ENCODE results near the gene AMER2.

Gene AMER2

DNA sequence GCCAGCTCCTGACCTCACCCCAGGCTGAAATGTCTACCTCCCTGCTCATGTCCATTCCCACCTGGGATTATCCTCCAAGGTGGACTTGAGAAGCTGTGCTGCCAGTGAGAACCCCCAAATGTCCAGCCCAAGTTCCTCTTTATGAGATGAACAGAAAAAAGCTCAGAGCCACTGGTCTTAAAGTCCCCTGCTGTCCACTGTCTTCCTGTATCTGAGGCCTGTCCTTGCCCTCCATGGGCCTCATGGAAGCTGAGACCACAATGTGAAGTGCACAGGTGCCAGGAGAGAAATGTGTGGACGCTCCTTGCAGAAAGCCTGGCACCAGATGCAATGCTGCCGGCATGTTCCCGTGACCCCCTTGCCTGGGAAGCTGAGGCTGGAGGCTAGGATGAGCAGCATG is 3.3 kb upstream of the AMER2 start:
- Histone ChIP-seq H3K36me3 (replicated peaks; ENCODE audit: low read depth, low read length) (peaks cover 39% of the 10 kb centered on the region), H3K4me2 (ENCODE audit: low read length) (no peak overlapping the region), H3K79me2 (ENCODE audit: low read length) (no peaks in the 10 kb centered on the region), H3K27me3 (ENCODE audit: low read depth, low read length) (no peaks in the 10 kb centered on the region), H3K9me3 (ENCODE audit: insufficient read depth, low read length) (peaks cover 24% of the 10 kb centered on the region), H4K20me1 (ENCODE audit: insufficient read depth, low read length) (no peaks in the 10 kb centered on the region), H3K4me1 (ENCODE audit: low read length) (peaks cover 28% of the 10 kb centered on the region), H2AFZ (ENCODE audit: low read depth, low read length) (no peak overlapping the region), H3K27ac (ENCODE audit: low read length) (no peak overlapping the region), H3K9ac (ENCODE audit: low read length) (no peak overlapping the region), H3K4me3 (ENCODE audit: low read length) (no peak overlapping the region)
- TF ChIP-seq CTCF (IDR thresholded peaks at IDR 0.05; ENCODE audit: low read depth, low read length) (no peak), EZH2phosphoT487 (IDR thresholded peaks at IDR 0.05; ENCODE audit: low read depth) (no peak)

DNA sequence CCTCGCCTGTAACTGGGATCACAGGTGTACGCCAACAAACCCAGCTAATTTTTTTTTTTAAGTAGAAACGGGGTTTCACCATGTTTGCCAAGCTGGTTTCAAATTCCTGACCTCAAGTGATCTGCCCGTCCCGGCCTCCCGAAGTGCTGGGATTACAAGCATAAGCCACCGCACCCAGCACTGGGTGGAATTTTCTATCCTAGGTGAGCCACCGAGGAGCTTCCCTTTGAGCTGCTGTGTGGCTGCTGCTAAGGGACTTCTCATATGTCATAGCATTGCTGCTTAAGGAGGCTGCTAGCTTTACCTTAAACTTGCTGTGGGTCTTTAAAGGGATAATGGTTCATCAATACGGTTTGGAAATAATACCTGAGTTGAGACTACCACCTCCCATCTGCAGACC is 2.9 kb upstream of the AMER2 start:
- H2AFZ ChIP-seq (ENCODE audit: low read depth, low read length): no peak overlapping the region
- peaks cover 24% of the 10 kb centered on the region for H3K4me1 ChIP-seq (ENCODE audit: low read length)
- H3K27ac ChIP-seq (ENCODE audit: low read length): no peak overlapping the region
- no peaks in the 10 kb centered on the region for H3K79me2 ChIP-seq (ENCODE audit: low read length)
- H4K20me1 ChIP-seq (ENCODE audit: insufficient read depth, low read length): no peaks in the 10 kb centered on the region
- peaks cover 24% of the 10 kb centered on the region for H3K9me3 ChIP-seq (ENCODE audit: insufficient read depth, low read length)
- H3K9ac ChIP-seq (ENCODE audit: low read length): no peak overlapping the region
- peaks cover 39% of the 10 kb centered on the region for H3K36me3 ChIP-seq (replicated peaks; ENCODE audit: low read depth, low read length)
- no peak overlapping the region for H3K4me2 ChIP-seq (ENCODE audit: low read length)
- H3K27me3 ChIP-seq (ENCODE audit: low read depth, low read length): no peaks in the 10 kb centered on the region
- H3K4me3 ChIP-seq (ENCODE audit: low read length): no peak overlapping the region
- TF ChIP-seq EZH2phosphoT487 (IDR thresholded peaks at IDR 0.05; ENCODE audit: low read depth) (no peak), CTCF (IDR thresholded peaks at IDR 0.05; ENCODE audit: low read depth, low read length) (no peak)

GRCh38 chr13:25174304-25174703 is 2.2 kb upstream of the AMER2 start:
- no peak overlapping the region for H3K4me2 ChIP-seq (ENCODE audit: low read length)

GRCh38 chr13:25172303-25172630 is 179 bp upstream of the AMER2 start:
- TF ChIP-seq CTCF (IDR thresholded peaks at IDR 0.05; ENCODE audit: low read depth, low read length): no peak
- no peak overlapping the region for H3K4me2 ChIP-seq (ENCODE audit: low read length)
- 0 out of 2 replicates have a peak, but pooled peaks cover 4% of the 10 kb centered on the region for H3K9me3 ChIP-seq (ENCODE audit: insufficient read depth, low read length)
- no peak overlapping the region for H3K9ac ChIP-seq (ENCODE audit: low read length)
- H3K4me1 ChIP-seq (ENCODE audit: low read length): peaks cover 20% of the 10 kb centered on the region
- H2AFZ ChIP-seq (ENCODE audit: low read depth, low read length): no peak overlapping the region
- no peaks in the 10 kb centered on the region for H4K20me1 ChIP-seq (ENCODE audit: insufficient read depth, low read length)
- H3K4me3 ChIP-seq (ENCODE audit: low read length): no peak overlapping the region
- no peaks in the 10 kb centered on the region for H3K27me3 ChIP-seq (ENCODE audit: low read depth, low read length)
- H3K36me3 ChIP-seq (replicated peaks; ENCODE audit: low read depth, low read length): peaks cover 15% of the 10 kb centered on the region
- no peak overlapping the region for H3K27ac ChIP-seq (ENCODE audit: low read length)
- H3K79me2 ChIP-seq (ENCODE audit: low read length): no peaks in the 10 kb centered on the region

More at GRCh38 chr13:25174304-25174703, 2.2 kb upstream of the AMER2 start:
- Histone ChIP-seq H3K36me3 (replicated peaks; ENCODE audit: low read depth, low read length) (peaks cover 35% of the 10 kb centered on the region), H3K27ac (ENCODE audit: low read length) (no peak overlapping the region), H3K4me1 (ENCODE audit: low read length) (peaks cover 16% of the 10 kb centered on the region), H3K9me3 (ENCODE audit: insufficient read depth, low read length) (peaks cover 21% of the 10 kb centered on the region), H3K9ac (ENCODE audit: low read length) (no peak overlapping the region), H3K79me2 (ENCODE audit: low read length) (no peaks in the 10 kb centered on the region), H2AFZ (ENCODE audit: low read depth, low read length) (no peak overlapping the region), H3K4me3 (ENCODE audit: low read length) (no peak overlapping the region), H4K20me1 (ENCODE audit: insufficient read depth, low read length) (no peaks in the 10 kb centered on the region), H3K27me3 (ENCODE audit: low read depth, low read length) (no peaks in the 10 kb centered on the region)
- TF ChIP-seq CTCF (IDR thresholded peaks at IDR 0.05; ENCODE audit: low read depth, low read length) (no peak), EZH2phosphoT487 (IDR thresholded peaks at IDR 0.05; ENCODE audit: low read depth) (no peak)
